Measurements from ENCODE around the gene TTYH2. TPM values are rescaled to one million over a fixed set of nuclear protein-coding genes. Genes with fewer than 3 reads are reported as not detected.

The TTYH2 gene
- total and polyA plus RNA-seq, 10 of the 15 experiments (the other 5 are each of a cell fraction or from before 2014, with no cell fraction given) = 0.26 to 25.2 (median 6.6) TPM

- TF ChIP-seq ZBTB4 (CRISPR knock-in tag; IDR thresholded peaks at IDR 0.05) (no peak), CBX5 (IDR thresholded peaks at IDR 0.05; ENCODE audit: low read depth) (no peak), KDM1A (IDR thresholded peaks at IDR 0.05; ENCODE audit: borderline replicate concordance) (no peak)
Measured at GRCh38 chr17:74230896-74231295, 17.5 kb downstream of the TTYH2 start (continued).

- SMC1A ChIA-PET (ENCODE audit: uncharacterized antibody, unreplicated experiment) = interaction anchor here (0.8 kb wide), 1 partner anchor 15 kb away, joined by 3 read pairs; no protein-coding TSS in a partner anchor
Measured at GRCh38 chr17:74231928-74232907, 18.8 kb downstream of the TTYH2 start.

More at GRCh38 chr17:74231928-74232907, 18.8 kb downstream of the TTYH2 start:
- Histone ChIP-seq H3K27ac (ENCODE audit: control insufficient read depth, insufficient read depth) (no peak overlapping the region), H3K4me3 (no peak overlapping the region), H4K20me1 (ENCODE audit: control insufficient read depth, insufficient read depth) (no peaks in the 10 kb centered on the region), H2AFZ (ENCODE audit: control insufficient read depth, low read depth, low read length) (no peak overlapping the region), H3K27me3 (replicated peaks in 1 of 2; ENCODE audit: control insufficient read depth in 2 of 2, insufficient read depth in 2 of 2, low read length in 1 of 2) (no peaks in the 10 kb centered on the region), H3K36me3 (ENCODE audit: control insufficient read depth in 2 of 2, insufficient read depth in 2 of 2, low read length in 1 of 2) (peaks cover 0 to 4% of the 10 kb centered on the region in 2 experiments; a peak in 2 of 4 replicates), H3K9me3 (replicated peaks; ENCODE audit: control insufficient read depth, insufficient read depth, low read length) (no peaks in the 10 kb centered on the region), H3K4me2 (ENCODE audit: control insufficient read depth, insufficient read depth) (no peak overlapping the region), H3K9ac (ENCODE audit: control insufficient read depth, insufficient read depth, low read length) (no peak overlapping the region), H3K79me2 (ENCODE audit: control insufficient read depth, insufficient read depth, low read length) (no peaks in the 10 kb centered on the region), H3K4me1 (ENCODE audit: control insufficient read depth, insufficient read depth, low read length) (peaks cover 6% of the 10 kb centered on the region; the same call in 1 of the 2 replicates)
- ATAC-seq (no peak), DNase-seq (ENCODE audit: low read depth, low spot score) (no peak), FAIRE-seq (no peak)
- ChIA-PET RAD21 (ENCODE audit: unreplicated experiment) (no interaction called here), POLR2A (no interaction called here), CTCF (interaction anchor here (0.6 to 1.3 kb wide), 3 partner anchors 10 to 128 kb away, joined by 3 to 4 read pairs (median 3); no protein-coding TSS in a partner anchor)
- intact Hi-C loops (cut with micrococcal nuclease; ENCODE audit: unreplicated experiment) = no loop called here
- BruUV-seq (replicated peaks) = no TSS peak
- WGBS (ENCODE audit: insufficient coverage, insufficient replicate concordance, low lambda C conversion rate, missing lambda C conversion rate) = 40% methylated on average over 12 of the region's 17 CpGs
- in situ Hi-C loops (cut with MboI) = loop anchor here (5.0 to 10.0 kb wide), 2 partner anchors 35 to 57 kb away; no protein-coding TSS in a partner anchor
- TF ChIP-seq GABPA (IDR thresholded peaks at IDR 0.05; ENCODE audit: low read depth) = no peak
- TF ChIP-seq CEBPB (IDR thresholded peaks at IDR 0.05; ENCODE audit: borderline replicate concordance in 1 of 2, low read depth in 2 of 2, low read length in 2 of 2) = no peak

All from GM12878 (cell line).